HEK293 (cell line): ENCODE results near the gene DPH6.

ENCODE experiments used
- CTCF ChIP-seq: fragments of 450-650 bp; formaldehyde crosslinking; IDR thresholded peaks from 2 replicates; pipeline ENCODE4 v1.5.1; 2016; ENCODE audit warnings: missing biosample characterization, missing genetic modification characterization
- ZBTB20 ChIP-seq: fragments of 450-650 bp; formaldehyde crosslinking; IDR thresholded peaks from 2 replicates; pipeline ENCODE4 v1.5.1; 2016; ENCODE audit warnings: missing biosample characterization, missing genetic modification characterization
- ZFHX2 ChIP-seq: fragments of 450-650 bp; formaldehyde crosslinking; conservative IDR thresholded peaks from 2 replicates; pipeline ENCODE4 v1.5.1; 2016; ENCODE audit warnings: missing biosample characterization, missing genetic modification characterization
- ZNF223 ChIP-seq: fragments of 450-650 bp; formaldehyde crosslinking; IDR thresholded peaks from 2 replicates; pipeline ENCODE4 v1.5.1; 2016; ENCODE audit warnings: missing biosample characterization, missing genetic modification characterization
- ZNF391 ChIP-seq: fragments of 450-650 bp; formaldehyde crosslinking; IDR thresholded peaks from 2 replicates; pipeline ENCODE4 v1.5.1; 2016; ENCODE audit warnings: low read depth, missing biosample characterization, missing genetic modification characterization, borderline replicate concordance
- ZNF514 ChIP-seq: fragments of 450-650 bp; formaldehyde crosslinking; IDR thresholded peaks from 2 replicates; pipeline ENCODE4 v1.5.1; 2016; ENCODE audit warnings: missing biosample characterization, missing genetic modification characterization
- ZNF521 ChIP-seq: fragments of 450-650 bp; formaldehyde crosslinking; IDR thresholded peaks from 2 replicates; pipeline ENCODE4 v1.5.1; 2017; ENCODE audit warnings: missing biosample characterization, mild to moderate bottlenecking, missing genetic modification characterization

DNA sequence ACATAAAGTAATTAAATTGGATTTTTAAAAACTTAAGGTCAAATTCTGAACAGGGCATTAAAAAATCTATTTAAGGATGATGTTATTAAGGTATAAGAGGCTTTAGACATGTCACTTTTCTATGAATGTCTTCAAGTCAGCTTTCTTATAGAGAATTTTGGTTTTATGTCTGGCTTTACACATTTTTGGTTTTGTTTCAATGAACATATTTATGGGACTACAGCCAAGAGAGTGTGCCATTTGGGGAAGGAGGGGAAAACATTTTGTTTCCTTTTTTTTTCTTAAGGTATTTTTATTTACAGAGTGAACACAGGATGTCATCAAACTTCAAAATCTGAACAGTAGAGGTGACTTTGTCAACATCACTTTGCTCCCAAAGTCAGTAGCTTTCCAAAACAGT lies 222.8 kb downstream of the DPH6 start:
- TF ChIP-seq CTCF (tag by site-specific recombination) (no peak), ZFHX2 (no peak), ZNF521 (tag by site-specific recombination) (no peak), ZNF514 (tag by site-specific recombination) (no peak), ZBTB20 (no peak), ZNF391 (no peak), ZNF223 (tag by site-specific recombination) (no peak)
